Esophagus (tissue), 2 donors: Measurements from ENCODE around the gene PANK4. TPM values are rescaled to one million over a fixed set of nuclear protein-coding genes. Genes with fewer than 3 reads are reported as not detected.

Experiments used
- H3K27ac ChIP-seq, 2 donors: one replicate each; pipeline ENCODE4 v1.5.1; 2013; ENCODE audit warnings: low read depth in 2 of 2, mild to moderate bottlenecking in 2 of 2, inconsistent platforms in 1 of 2, low read length in 1 of 2, moderate library complexity in 1 of 2
- H3K27me3 ChIP-seq, 2 donors: one replicate each; pipeline ENCODE4 v1.6.1; 2013; ENCODE audit warnings: low read length in 2 of 2, control low read depth in 1 of 2, mild to moderate bottlenecking in 1 of 2; ENCODE audit not compliant: insufficient read depth in 2 of 2, control insufficient read depth in 1 of 2
- H3K36me3 ChIP-seq, 2 donors: one replicate each; pipeline ENCODE4 v1.6.1; 2013; ENCODE audit warnings: low read length in 1 of 2; ENCODE audit not compliant: control insufficient read depth in 2 of 2, insufficient read depth in 2 of 2
- H3K4me1 ChIP-seq, 2 donors: one replicate each; pipeline ENCODE4 v1.6.1; 2013; ENCODE audit warnings: low read length in 1 of 2; ENCODE audit not compliant: control insufficient read depth in 2 of 2, insufficient read depth in 2 of 2
- H3K4me3 ChIP-seq, 2 donors: one replicate each; pipeline ENCODE4 v1.5.1; 2013; ENCODE audit warnings: low read length in 2 of 2, mild to moderate bottlenecking in 2 of 2, low read depth in 1 of 2, moderate library complexity in 1 of 2
- H3K9me3 ChIP-seq, 2 donors: one replicate each; pipeline ENCODE4 v1.6.1; 2013; ENCODE audit warnings: mild to moderate bottlenecking in 2 of 2, low read depth in 1 of 2, low read length in 1 of 2, moderate library complexity in 1 of 2; ENCODE audit not compliant: control insufficient read depth in 2 of 2, insufficient read depth in 1 of 2
- WGBS, 2 donors: extraction: QIAGEN DNeasy Blood & Tissue Kit; methylation state at CpG; one replicate each; pipeline ENCODE4 v1.1.7; 2013; 5-methylcytosine and 5-hydroxymethylcytosine counted together
- polyA plus RNA-seq, 2 donors: library from polyadenylated mRNA; stranded (reverse); fragments of 200-250 nt; gene quantifications; one replicate each; pipeline ENCODE4 v1.2.3, GENCODE V29; 2013
- donor health status: healthy with polysubstance abuse.
- donor health status: Bipolar disorder and iron deficiency.

Gene PANK4
- polyA plus RNA-seq, 2 donors = 10.1 to 15.4 TPM

DNA sequence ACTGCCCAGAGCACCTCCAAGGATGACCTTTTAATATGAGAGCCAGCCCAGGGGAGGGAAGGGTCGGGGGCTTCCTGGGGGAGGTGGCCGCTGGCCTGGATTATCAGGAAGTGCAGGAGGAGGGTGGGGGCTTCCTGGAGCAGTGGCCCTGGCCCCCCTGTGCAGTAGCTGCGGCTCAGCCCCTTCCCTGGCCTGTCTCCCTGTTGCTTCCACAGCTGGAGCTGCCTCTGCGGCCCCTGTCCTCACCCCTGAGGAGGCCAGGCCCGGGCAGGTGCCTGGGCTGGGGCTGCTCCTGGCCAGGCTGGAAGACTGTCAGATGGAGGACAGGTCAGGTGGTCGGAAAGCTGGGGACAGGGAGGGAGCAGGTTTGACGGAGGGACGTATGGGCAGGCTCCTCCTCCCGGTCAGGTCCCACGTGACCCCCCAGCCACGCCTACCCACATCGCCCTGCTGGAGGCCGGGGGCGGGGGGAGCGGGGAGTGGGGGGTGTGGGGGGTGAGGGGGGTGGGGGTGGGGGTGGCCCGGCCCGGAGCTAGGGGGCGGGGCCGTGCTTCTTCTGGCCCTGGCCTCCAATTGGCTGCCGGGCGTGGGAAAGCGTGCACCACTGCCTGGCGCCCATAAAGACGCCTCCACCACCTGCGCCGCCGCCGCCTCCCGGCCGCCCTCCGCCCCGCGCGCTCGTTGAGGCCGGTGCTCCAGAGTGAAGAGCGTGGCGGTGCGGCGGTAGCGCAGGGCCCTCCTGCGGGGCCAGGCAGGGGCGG is 19.5 kb upstream of the PANK4 start:
- Histone ChIP-seq H3K4me3 (peak overlapping the region; percentile 50 to 51), H3K9me3 (no peaks in the 10 kb centered on the region), H3K36me3 (no peaks in the 10 kb centered on the region), H3K4me1 (peaks cover 4 to 31% of the 10 kb centered on the region in 2 donors), H3K27ac (peak overlapping the region; percentile 80 to 96), H3K27me3 (no peaks in the 10 kb centered on the region)
- 6% methylated on average over 28 to 37 of the region's 43 CpGs for WGBS, 2 donors

DNA sequence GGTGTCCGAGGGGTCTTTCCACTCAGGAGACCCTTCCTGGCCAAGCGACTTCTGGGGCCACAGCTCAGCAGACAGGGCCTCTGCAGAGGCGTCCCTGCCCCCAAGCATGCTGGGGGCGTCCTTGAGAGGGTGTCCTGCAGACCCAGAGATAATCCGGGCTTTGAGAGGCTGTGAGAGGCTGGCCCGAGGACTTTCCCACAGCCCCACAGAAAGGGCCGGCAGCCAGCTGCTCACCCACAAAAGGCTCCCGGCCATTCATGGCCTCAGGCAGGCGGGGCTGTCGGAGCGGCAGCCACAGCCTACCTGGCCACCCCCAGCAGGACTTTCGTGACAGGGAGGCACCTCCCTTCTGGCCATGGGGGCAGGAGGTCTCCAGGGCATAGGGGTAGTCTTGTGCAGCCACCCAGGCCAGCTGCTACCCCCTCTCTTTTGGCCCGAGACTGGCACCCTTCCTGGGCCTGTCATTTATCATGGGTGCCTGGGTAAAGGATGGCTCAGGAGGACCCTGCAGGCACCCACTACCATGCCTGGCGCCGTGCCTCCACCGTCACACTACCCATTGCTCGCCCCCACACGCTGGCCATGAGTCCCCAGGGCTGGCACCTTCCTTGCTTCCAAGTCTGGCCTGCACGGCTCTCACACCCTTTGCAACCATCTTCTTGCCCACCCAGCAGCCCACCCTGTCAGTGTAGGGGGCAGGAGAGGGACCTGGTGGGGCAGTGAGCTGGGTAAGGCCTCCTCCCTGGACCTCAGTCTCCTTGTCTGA is 18.7 kb upstream of the PANK4 start:
- Histone ChIP-seq H3K4me1 (peaks cover 4 to 31% of the 10 kb centered on the region in 2 donors), H3K9me3 (no peaks in the 10 kb centered on the region), H3K4me3 (no peak overlapping the region), H3K27ac (peak overlapping the region in 1 of 2 donors; percentile 13), H3K36me3 (no peaks in the 10 kb centered on the region), H3K27me3 (no peaks in the 10 kb centered on the region)
- 48 to 54% methylated on average over 19 of the region's 19 CpGs for WGBS, 2 donors

DNA sequence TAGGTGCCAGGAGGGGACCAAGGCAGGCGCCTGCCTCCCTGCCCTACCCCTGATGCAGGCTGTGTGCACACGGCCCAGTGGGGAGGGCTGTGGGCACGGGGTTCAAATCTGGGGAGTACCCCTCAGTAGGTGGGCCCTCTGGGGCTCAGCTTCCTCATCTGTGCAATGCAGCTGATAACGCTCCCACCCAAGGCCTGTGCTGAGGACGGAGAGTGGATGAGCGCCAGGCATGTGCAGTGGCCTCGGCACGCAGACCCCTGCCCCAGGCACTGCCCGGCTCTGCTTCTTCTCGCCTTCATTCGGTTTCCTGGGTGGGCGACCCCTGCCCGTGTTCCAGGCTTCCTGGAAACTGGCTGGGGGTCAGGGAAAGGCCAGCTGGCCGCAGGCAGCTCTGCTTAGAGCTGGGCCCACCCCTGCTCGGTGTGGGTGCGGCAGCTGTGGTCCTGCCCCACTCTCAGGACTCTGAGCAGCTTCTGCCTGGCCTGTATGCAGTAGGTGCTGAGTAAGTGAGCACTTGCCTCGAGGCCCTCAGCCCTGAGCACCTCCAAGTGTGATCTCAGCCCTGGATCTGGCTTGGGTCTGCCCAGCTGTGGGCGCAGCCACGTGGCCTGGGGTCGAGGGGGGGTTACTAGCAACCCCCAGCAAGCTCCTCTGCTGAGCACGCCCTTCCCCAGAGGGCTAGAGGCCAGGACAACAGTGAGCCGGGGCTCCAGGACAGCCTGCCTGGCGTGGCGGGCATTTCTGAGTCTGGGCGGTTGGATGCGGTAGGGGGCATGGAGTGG is 17.9 kb upstream of the PANK4 start:
- WGBS, 2 donors = 52 to 55% methylated on average over 25 to 26 of the region's 26 CpGs
- Histone ChIP-seq H3K9me3 (no peaks in the 10 kb centered on the region), H3K4me3 (no peak overlapping the region), H3K4me1 (peaks cover 4 to 29% of the 10 kb centered on the region in 2 donors), H3K27me3 (no peaks in the 10 kb centered on the region), H3K27ac (no peak overlapping the region), H3K36me3 (no peaks in the 10 kb centered on the region)

DNA sequence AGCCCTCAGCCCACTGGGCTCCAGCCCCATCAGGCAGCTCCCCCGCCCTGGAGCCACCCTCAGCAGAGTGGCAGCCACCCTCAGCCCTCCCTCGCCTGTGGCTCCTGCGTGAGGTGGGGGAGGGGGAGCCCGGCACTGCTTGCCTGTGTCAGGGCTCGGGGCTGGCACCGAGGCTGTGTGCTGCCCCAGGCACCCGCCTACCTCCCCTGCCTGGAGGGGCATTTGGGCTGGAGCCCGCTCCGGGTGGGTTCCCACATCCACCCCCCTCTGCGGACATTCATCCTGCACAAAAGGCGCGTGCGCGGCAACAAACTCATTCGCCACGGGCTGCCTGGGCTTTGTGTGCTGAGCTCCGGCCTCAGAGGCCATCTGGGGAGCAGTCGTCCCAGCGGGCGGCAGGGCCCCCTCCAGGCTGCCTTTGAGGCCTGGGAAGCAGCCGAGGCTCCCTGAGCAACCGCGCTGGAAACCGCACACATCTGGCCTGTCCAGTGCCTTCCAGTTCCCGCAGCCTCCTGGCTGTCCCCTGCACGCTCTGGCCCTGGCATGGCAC is 17.2 kb upstream of the PANK4 start:
- no peaks in the 10 kb centered on the region for H3K27me3 ChIP-seq
- H3K4me1 ChIP-seq = peaks cover 4 to 24% of the 10 kb centered on the region in 2 donors
- H3K4me3 ChIP-seq = no peak overlapping the region
- H3K27ac ChIP-seq = no peak overlapping the region
- no peaks in the 10 kb centered on the region for H3K9me3 ChIP-seq
- no peaks in the 10 kb centered on the region for H3K36me3 ChIP-seq
- 25 to 35% methylated on average over 25 to 26 of the region's 26 CpGs for WGBS, 2 donors

DNA sequence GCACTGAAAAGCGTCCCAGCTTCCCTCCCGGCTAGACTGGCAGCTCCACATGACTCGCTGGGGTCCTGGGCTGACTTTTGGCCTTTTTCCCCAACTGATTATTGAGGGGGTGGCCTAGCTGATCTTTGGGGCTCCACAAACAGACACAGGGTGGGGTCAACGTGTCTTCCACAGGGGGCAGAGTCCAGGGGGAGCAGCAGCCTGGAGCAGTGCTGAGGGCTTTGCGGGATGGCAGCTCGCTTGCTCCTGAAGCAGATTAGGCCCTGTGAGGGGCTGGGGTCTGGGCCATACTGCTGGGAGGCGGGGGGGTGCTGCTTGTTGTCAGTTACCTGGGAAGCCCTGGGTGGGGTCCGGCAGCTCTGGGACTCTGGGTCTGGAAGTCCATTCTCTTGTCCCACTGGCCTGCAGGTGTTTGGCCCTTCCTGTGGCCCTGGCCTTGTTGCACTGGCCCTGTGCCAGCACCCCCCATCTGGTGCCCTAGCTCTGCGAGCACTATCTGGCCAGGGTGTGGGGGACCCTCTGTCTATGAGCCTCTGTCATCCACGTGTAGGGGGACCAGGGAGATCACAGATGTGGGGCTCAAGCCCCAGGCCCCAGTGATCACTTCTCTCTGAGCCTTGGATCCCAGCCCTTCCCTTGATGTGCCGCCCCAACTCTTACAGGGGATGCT is 16.0 kb upstream of the PANK4 start:
- H3K27ac ChIP-seq = no peak overlapping the region
- no peaks in the 10 kb centered on the region for H3K27me3 ChIP-seq
- H3K4me1 ChIP-seq = peaks cover 4 to 20% of the 10 kb centered on the region in 2 donors
- no peak overlapping the region for H3K4me3 ChIP-seq
- no peaks in the 10 kb centered on the region for H3K36me3 ChIP-seq
- no peaks in the 10 kb centered on the region for H3K9me3 ChIP-seq
- WGBS, 2 donors = 83 to 84% methylated on average over 11 of the region's 11 CpGs

DNA sequence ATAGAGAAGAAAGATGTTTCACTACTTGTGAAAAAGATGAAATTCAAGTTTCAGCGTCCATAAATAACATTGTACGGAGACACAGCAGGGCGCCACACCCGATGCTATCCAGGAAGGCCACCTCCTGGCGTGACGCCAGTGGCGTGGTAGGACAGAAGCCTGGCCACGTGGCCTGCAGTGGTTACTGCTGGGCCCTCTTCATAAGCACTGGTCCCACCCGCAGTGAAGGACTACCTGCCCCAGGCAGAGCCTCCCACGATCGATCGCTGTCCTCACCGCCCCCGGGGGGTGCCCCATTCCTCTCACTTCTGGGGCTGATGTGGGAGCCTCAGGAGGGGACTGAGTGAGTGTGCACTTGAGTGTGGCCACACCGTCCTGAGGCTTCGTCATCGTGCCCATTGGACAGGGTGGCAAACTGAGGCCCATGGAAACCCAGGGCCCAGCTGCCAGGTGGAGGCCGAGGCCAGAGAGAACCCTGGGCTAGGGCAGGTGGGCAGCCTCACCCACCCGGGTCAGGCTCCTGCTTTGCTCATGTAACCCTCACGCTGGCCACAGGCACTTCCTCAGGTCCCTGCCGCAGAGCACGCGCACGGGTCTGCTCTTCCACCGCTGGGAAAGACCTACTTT is 15.3 kb upstream of the PANK4 start:
- Histone ChIP-seq H3K36me3 (no peaks in the 10 kb centered on the region), H3K9me3 (no peaks in the 10 kb centered on the region), H3K27me3 (no peaks in the 10 kb centered on the region), H3K4me3 (no peak overlapping the region), H3K27ac (no peak overlapping the region), H3K4me1 (peaks cover 0 to 22% of the 10 kb centered on the region in 2 donors)
- 71 to 73% methylated on average over 25 of the region's 25 CpGs for WGBS, 2 donors

DNA sequence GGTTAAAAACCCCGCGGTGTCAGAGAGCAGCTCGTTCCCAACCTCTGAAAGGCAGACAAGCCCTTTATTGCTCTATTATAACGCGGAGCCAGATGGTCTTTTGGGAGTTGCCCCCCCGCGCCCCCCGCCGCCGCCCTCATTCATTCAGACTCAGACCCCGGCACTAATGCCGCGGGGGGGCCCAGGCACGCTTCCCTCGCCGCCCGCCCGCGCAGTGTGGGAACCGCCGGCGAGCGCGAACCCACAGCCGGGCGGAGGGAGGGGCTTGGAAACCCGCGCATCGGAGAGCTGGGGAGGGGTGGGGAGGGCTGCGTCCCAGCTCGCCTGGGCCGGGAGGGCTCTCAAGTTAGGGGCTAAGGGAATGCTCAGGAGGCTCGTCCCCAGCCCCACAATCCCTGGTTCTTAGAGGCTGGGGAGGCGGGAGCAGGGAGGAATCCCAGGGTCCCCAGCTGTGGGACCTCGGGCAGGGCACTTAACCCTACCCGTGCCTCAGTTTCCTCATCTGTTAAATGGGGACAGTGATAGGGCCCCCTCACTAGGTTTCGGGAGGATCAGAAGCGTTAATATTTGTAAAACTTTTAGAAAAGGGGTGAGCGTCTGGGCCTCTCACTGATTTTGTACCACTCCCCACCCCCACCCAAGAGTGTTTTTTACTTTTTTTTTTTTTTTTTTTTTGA is 14.6 kb upstream of the PANK4 start:
- H3K4me3 ChIP-seq = no peak overlapping the region
- peaks cover 0 to 24% of the 10 kb centered on the region in 2 donors for H3K4me1 ChIP-seq
- 11 to 13% methylated on average over 37 to 39 of the region's 39 CpGs for WGBS, 2 donors
- H3K36me3 ChIP-seq = no peaks in the 10 kb centered on the region
- no peak overlapping the region for H3K27ac ChIP-seq
- H3K9me3 ChIP-seq = no peaks in the 10 kb centered on the region
- no peaks in the 10 kb centered on the region for H3K27me3 ChIP-seq

DNA sequence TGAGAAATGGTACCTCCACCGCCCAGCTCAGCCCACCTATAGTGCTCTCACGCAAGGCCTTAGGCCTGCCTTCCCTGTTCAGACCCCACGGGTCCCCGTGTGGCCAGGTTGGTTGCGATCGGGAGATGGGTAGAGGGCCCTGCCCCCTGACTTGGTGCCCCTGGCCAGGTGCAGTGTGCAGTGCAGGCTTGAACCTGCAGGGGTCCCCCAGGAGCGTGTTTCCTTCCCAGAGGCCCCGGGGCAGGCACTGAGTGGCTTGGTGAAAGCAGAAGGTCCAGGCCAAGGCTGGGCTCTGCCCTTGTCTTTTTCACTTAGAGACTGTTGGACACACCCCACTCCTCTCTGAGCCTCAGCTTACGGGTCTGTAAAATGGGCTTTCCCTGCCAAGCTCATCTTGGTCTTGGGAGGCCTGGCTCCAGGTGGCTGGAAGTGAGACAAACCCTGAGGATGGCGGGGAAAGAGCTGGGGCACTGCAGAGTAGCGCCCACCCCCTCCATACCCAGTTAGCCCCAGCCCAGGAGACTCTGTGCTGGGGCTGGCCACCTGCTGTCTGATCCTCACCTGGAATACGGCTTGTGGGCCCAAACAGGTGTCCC is 13.0 kb upstream of the PANK4 start:
- Histone ChIP-seq H3K4me3 (no peak overlapping the region), H3K27me3 (no peaks in the 10 kb centered on the region)

More for the DNA sequence above, 13.0 kb upstream of the PANK4 start:
- Histone ChIP-seq H3K4me1 (peaks cover 6 to 27% of the 10 kb centered on the region in 2 donors), H3K36me3 (no peaks in the 10 kb centered on the region), H3K27ac (no peak overlapping the region), H3K9me3 (no peaks in the 10 kb centered on the region)
- 77 to 82% methylated on average over 12 of the region's 12 CpGs for WGBS, 2 donors
